H1 (cell line): ENCODE measurements around the gene KCNE3. TPM values are rescaled to one million over a fixed set of nuclear protein-coding genes. Genes with fewer than 3 reads are reported as not detected.

Experiments used
- CTCF ChIP-seq, 3 experiments: IDR thresholded peaks; 1 replicate in 2 of 3; 2 replicates in 1 of 3; pipeline versions ENCODE4 v1.5.1 to v1.6.1; 2011; ENCODE audit warnings: low read length in 3 of 3, mild to moderate bottlenecking in 3 of 3, inconsistent platforms in 2 of 3, low read depth in 1 of 3, moderate library complexity in 1 of 3; ENCODE audit not compliant: insufficient read depth in 1 of 3; ENCODE audit errors: control extremely low read depth in 1 of 3
- HDAC2 ChIP-seq, 2 experiments: fragments of 300-600 bp in 1 of 2; sonication (generic) in 1 of 2; IDR thresholded peaks; 2 replicates each; pipeline ENCODE4 v1.6.1; 2011 to 2012; ENCODE audit warnings: low read depth in 2 of 2, low read length in 2 of 2, mild to moderate bottlenecking in 2 of 2, moderate library complexity in 2 of 2, borderline replicate concordance in 1 of 2, inconsistent platforms in 1 of 2
- NANOG ChIP-seq: IDR thresholded peaks from 2 replicates; pipeline ENCODE4 v1.6.1; 2011; ENCODE audit warnings: low read length, low read depth, mild to moderate bottlenecking, inconsistent platforms; ENCODE audit not compliant: insufficient read depth, poor library complexity, severe bottlenecking
- NRF1 ChIP-seq: IDR thresholded peaks from 2 replicates; pipeline ENCODE4 v1.6.1; 2011; ENCODE audit warnings: mild to moderate bottlenecking, low read depth, low read length, improper control_type of control experiment
- POU5F1 ChIP-seq: IDR thresholded peaks from 2 replicates; pipeline ENCODE4 v1.6.1; 2011; ENCODE audit warnings: low read depth, mild to moderate bottlenecking, low read length, moderate library complexity
- TCF12 ChIP-seq: IDR thresholded peaks from 2 replicates; pipeline ENCODE4 v1.6.1; 2011; ENCODE audit warnings: low read depth, mild to moderate bottlenecking, low read length
- polyA plus RNA-seq, 7 experiments: library from polyadenylated mRNA; depleted of rRNA in 3 of 7; stranded (reverse) in 5 of 7; unstranded in 2 of 7; fragments of >200 nt in 5 of 7; fragments of 200-250 nt in 2 of 7; gene quantifications; 1 replicate in 5 of 7; 2 replicates in 1 of 7; 4 replicates in 1 of 7; pipeline versions ENCODE4 v1.2.1 to v1.2.3, GENCODE V29; 2011 to 2013; ENCODE audit warnings: missing spikeins in 2 of 7, mixed read lengths in 2 of 7
- total RNA-seq: library from RNA; stranded (reverse); fragmentation: NEBNext Ultra II Directional; extraction: Animal tissue kit (Norgen Biotek cat#: 25700); gene quantifications from 2 replicates; pipeline ENCODE4 v1.2.1, GENCODE V29; 2021
- TF ChIP-seq, protein P1 (sequence below): IDR thresholded peaks from 2 replicates; pipeline ENCODE4 v1.6.1; 2012; ENCODE audit warnings: inconsistent platforms

The KCNE3 gene
- total and polyA plus RNA-seq, 2 of the 8 experiments (the other 6 are each of a cell fraction or from before 2014, with no cell fraction given): 1.9 to 3.5 TPM

DNA sequence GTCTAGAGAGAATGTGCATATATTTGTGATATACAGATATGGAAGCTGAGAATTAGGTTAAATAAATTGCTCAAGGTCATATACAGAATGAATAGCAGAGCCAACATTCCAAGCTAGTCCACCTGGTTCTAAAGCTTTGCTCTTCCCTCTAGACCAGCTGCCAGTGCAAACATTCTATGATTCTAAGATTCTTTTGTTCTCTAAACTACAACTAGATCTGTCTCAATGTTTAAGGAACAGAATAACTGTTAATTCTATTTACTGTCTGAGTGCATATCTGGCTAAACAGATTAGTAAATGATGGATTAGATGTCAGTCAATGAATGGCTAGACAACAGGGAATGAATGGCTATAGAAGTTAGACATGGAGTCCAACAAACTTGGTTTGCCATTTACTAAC, 19.6 kb downstream of the KCNE3 start (continued):
- TF ChIP-seq POU5F1 (no peak), NRF1 (no peak), CTCF (IDR thresholded peaks at IDR 0.05; ENCODE audit: control extremely low read depth in 1 of 3, insufficient read depth in 1 of 3, low read depth in 1 of 3, low read length in 3 of 3) (no peak), TCF12 (no peak), HDAC2 (IDR thresholded peaks at IDR 0.05; ENCODE audit: borderline replicate concordance in 1 of 2, low read depth in 2 of 2, low read length in 2 of 2) (no peak), NANOG (no peak)
- TF ChIP-seq, protein P1, sequence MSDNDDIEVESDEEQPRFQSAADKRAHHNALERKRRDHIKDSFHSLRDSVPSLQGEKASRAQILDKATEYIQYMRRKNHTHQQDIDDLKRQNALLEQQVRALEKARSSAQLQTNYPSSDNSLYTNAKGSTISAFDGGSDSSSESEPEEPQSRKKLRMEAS: no peak
